Measurements from ENCODE around the gene DCDC1.

Gene DCDC1

DNA sequence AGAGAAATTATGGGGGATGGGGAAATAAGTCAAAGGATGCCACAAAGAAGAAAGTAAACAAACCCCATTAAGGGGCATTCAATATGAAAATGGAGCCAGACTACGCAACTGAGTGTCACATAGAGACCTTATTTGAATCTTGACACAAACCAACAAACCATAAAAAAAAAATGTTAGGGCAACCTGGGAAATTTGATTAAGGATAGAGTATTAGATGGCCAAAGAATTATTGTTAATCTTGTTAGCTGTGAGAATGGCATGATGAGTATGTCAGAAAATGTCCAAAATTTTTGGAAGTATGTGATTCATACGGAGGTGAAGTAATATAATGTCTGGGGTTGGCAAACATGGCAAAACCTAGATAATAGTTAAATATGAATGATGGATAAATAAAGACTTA, 461.3 kb downstream of the DCDC1 start:
- no peak for DNase-seq (ENCODE audit: low read depth in 3 of 3)

DNA sequence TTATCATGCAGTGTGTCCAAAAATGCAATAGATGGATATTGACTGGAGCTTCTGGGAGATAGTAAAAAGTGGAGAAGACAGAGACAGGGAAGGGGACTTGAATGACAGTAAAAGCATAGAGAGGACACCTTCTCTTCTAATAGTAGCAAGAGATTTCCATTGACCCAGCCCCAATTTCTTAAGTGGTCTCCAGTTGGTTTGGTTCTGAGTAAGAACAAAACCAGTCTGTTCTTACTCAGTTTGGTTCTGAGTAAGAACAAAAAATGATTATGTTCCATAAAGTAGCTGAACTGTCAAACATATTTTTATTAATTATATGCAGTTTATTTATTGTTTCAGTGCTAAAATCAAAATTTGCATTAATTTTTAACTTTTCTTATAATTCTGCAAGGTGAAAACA, 466.6 kb downstream of the DCDC1 start:
- DNase-seq (ENCODE audit: low read depth in 3 of 3) = no peak

DNA sequence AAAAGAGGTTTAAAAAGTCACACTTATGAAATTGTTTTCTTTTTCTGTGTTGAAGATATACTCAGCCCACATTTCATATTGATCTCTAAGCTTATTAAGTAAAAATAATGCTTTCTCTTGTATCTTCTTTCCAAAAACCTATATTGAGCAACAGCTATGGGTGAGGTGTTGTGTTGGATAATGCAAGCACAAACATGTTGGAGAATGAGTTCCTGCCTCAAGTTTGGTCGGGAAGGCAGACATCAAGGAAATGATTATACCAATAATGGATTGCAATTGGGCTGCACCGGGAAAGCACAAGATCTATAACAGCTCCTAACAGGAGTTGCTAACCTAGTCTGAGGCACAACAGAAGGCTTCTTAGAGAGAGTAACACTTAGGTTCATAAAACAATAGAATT, 474.5 kb downstream of the DCDC1 start:
- no peak for DNase-seq (ENCODE audit: low read depth in 3 of 3)

DNA sequence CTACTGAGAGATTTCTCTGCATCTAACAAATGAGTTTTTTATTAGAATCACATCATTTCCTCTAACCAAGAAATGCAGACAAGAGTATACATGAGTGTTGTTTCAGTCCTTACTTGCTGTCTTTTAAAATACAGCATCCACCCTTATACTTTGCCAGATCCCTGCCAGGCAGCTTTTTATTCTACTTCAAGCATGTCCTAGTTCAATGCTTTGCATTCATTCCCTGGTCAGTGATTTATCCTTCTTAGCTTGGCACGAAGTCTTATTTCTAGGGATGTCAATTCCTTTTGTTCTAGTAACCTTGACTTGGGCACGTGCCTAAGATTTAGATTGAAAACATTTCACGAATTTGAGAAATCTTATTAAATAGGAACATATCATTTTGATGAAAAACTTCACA, 476.2 kb downstream of the DCDC1 start:
- no peak for DNase-seq (ENCODE audit: low read depth in 3 of 3)

DNA sequence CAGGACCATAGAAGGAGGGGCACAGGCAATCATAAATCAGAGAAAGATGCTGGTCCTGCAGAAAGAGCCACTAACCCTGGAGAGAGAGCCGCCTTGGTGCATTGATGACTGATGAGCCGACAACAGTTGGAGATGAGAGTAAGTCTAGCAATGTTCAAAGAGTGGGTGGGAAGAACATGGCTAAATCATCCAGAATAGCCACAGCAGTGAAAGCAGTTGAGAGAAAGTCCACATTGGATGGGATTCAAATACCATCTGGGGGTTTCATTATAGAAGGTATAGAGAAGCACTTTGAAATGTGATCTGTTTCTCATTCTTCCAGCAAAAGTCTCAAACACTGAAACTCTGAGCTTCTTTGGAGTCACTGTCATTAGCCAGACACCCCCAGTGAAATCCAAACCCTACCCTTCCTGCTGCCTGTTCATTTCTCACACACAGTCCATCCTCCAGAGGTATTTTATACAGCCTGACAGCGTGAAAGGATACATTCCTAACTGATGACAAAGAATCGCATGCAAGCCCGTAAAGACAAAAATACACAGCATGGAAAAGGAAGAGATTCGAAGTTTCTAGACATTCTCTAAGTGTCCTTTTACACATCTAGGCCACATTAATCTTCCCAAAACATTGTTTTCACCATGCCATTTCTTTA, 480.3 kb downstream of the DCDC1 start:
- no peak for DNase-seq (ENCODE audit: low read depth in 3 of 3)

DNA sequence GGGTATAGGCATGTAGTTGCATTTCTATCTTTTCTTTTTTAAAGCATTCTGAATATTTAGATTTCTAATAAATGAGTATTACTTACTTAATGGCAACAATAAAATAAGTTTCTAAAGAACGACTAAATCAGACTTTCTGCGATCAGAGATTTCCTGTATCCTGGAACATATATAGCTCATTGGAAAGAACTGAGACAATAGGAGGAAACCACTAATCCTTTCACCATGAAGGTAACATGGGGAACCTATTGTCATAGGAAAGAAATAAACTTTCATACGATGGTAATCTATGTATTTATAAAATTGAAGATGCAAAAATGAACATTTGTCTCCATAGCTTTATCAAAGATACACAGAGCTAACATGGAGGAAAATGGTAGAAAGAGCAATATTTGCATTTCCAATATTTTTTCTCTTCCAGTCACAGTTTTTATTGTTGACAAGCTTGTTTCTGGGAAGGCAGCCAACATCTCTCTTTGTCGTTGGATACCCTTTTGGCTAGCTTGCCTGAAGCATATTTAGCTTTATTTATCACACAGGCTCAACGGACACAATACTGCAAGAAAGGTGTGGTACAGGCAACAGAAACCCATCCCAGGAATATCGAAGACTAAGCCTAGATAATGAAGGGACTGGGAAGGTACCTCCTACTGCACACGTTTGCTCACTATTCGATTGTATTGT, 490.1 kb downstream of the DCDC1 start:
- no peak for DNase-seq (ENCODE audit: low read depth in 3 of 3)

DNA sequence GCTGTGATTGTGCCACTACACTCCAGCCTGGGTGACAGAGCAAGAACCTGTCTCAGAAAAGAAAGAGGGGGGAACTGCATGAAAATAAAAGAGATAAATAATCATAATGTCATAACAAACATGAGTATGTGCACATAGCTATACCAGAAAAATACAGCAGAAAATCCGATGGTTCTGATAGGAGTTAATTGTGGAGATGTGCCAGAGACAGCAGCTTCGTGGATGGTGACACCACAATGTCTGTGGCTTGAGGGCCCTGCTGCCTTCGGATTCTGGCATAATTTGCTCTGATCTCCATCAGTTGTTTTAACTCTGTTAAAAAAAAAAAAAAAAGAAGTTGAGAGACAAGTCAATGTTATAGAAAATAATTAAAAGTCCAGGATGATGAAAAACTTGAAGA, 491.1 kb downstream of the DCDC1 start:
- no peak for DNase-seq (ENCODE audit: low read depth in 3 of 3)

DNA sequence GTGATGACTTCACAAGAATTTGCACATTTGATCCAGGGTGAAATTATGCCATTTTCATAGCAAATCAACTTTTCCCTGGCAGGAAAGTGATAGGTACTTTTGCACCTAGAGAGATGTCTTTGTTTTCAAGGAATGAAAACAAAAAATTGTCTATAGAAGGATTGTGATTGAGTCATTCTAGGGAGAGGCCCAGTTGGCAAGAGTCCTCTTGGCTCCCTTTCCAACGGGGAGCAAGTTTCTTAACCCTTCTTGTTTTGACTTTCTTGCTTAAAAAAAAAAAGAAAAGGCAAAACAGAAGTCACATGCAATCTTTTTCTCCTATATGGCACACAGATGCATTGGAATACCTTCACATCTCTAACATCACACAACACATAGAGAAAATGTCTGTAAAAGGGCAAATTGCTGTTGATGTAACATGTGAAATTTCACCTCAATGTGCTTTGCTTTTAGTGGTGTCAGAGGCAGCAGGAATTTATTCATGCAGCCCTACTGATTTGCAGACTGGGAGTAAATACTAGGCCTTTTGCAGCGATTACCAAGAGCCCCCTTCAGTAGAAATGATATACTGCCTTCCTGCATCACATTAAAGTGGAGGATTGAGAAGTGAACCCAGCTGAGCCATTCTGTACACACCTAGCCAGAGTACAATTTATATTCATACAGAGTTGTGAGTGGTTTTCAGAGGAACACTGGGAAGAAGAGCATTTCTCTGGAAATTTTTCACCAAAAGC, 492.7 kb downstream of the DCDC1 start:
- DNase-seq (ENCODE audit: low read depth in 3 of 3) = no peak

DNA sequence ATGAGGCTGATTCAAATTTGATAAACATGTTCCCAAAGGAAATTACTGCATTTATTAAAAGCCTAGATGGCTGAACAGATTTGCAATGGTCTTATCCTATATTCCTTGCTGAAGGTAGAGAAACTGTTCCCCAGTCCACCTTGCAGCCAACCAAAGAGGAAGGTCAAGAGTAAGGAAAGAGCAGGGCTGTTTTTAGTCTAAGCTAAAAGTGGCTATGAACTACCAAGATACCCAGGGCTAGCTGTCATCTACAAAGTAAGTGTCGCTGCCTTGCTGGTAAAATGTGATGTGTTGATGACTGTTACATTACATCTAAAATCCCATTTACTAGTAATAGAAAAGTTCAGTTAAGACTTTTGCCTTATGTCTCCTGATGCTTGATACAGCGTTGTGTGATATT, 493.3 kb downstream of the DCDC1 start:
- no peak for DNase-seq (ENCODE audit: low read depth in 3 of 3)

DNA sequence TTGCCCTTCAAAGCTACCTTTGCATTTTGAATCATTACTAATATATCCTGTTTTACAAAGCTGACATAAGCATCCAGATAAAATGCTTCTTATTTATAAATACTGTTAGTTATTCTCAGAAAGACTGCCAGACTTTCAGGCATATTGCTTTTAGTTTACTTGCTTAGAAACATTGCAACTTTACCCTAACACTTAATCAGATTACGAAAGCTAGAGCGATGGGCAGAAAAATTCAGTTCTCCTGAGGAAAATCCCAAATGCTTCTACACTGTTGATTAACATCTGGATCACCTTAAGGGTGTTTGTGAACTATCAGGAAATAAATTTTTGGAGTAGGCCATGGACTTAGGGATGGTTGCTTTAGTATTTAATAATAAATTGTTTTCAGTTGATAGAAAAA, 493.7 kb downstream of the DCDC1 start:
- DNase-seq (ENCODE audit: low read depth in 3 of 3) = no peak

DNA sequence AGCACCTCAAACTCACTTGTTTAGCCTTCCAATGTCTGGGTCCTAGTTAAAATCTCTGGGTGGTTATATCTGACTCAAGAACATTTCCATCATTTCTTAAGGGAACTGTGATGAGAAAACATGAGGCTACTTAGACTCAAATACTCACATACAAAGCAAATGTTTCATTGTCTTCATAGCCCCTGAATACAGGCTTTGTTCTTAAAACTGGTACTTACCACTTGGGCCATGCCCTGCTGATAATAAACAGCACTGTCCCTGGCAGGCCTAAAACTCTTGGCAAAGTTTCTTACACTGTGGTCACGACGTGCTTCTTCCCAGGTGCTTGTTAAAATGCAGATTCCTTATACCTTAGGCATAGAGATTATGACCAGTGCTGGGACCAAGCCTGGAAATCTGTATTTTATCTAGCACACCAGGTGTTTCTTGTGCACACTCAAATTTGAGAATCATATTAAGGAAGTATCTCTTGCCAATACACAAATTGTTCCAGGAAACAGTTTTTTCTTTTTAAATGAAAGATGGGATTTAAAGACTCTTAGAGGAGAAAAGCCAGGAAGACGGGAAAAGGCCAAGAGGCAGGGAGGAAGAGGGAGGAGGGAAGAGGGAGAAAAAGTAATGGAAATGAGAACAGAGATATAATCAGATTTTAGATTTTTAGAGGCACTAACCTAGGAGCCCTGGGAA, 495.5 kb downstream of the DCDC1 start:
- DNase-seq (ENCODE audit: low read depth in 3 of 3) = no peak

DNA sequence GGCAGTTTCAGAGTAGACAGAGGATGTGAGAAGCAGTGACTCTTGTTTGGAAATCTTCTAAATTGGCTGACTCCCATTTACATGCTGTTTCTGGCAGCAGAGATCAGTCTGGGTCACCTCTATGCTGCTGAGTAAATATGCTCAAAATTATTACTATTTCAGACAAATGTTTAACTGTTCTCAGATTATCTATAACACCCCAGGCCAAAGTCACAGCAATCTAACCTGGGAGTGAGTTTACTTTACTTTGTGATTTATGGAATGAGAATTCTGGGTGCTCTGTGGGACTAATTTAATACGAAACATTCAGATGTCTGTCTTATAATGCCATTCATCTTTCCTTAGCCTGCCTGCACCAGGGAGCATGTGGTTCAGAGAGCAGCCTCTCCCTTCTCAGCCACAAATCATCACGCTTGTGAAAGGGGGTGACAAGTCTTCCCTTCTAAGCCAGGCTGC, 500.9 kb downstream of the DCDC1 start:
- no peak for DNase-seq (ENCODE audit: low read depth in 3 of 3)

DNA sequence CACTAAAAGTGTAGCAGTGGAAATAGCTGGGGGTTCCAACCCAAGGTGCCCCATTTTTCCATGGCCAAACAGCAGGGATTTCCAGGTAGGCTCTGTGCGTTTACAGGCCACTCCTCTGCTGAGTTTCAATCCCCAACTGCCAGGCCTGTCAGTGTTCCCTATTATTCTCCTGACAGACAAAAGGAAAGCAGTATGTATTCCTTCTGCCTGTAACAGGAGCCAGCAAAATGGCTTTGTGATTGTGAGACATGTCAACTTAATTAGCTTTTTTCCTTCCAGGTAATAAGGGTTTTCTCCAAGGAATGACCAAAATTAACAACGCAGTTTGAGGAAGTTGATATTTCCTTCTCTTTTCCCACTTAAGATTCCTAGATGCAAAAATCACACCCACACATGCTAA, 506.3 kb downstream of the DCDC1 start:
- DNase-seq (ENCODE audit: low read depth in 3 of 3) = no peak

DNA sequence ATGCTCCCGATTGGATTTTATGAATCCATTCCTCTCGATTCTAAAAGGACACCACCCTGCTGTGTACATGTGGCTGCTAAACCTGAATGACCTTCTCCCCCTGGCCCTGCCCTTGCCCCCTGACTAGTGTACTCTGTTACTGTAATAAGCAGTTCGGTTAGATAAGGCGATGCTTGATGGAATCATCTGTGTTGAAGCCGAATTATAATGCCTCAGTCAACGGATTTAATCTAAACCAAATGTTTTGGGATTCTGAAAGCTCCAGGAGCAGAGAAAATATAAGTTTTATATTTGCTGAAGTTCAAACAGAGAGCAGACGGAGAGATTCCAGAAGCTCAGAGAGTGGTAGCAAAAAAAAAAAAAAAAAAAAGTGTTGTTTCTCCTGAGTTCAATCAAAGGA, 508.0 kb downstream of the DCDC1 start:
- DNase-seq (ENCODE audit: low read depth in 3 of 3) = no peak

DNA sequence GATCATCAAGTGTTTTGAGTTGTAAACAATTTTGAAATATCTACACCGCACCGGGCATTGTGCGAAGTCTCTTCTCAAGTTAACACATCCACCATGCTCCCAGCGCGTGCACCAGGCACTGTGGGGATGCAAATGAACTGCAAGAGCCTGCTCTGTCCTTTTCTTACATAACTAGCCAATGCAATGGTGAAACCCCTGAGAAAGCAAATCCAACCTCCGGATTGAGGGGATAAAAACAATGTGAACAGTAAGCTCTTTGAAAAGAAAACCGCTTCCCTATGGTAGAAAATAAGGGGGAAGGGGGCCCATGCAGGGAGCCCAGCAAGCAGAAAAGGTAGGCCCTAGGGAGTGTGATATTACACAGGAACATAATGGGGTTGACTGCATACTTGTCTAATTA, 508.5 kb downstream of the DCDC1 start:
- no peak for DNase-seq (ENCODE audit: low read depth in 3 of 3)

DNA sequence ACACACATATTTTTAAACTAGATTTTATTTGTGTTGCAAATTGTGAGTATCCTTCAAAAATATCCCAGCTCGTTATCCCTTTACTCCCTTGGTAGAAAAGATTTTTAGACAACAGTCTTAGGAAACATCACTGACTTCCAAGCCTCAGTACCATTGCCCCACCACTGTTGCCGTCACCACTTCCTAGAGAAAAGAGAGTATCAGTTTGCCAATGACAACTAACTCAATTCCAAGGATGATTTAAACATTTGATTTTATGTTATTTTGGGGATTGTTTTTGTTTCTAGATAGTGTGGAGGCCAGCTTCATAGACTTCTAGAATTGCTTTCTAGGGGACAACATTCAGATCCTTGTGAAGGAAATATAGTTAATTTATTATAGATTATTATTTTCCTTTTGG, 509.4 kb downstream of the DCDC1 start:
- DNase-seq (ENCODE audit: low read depth in 3 of 3) = no peak

DNA sequence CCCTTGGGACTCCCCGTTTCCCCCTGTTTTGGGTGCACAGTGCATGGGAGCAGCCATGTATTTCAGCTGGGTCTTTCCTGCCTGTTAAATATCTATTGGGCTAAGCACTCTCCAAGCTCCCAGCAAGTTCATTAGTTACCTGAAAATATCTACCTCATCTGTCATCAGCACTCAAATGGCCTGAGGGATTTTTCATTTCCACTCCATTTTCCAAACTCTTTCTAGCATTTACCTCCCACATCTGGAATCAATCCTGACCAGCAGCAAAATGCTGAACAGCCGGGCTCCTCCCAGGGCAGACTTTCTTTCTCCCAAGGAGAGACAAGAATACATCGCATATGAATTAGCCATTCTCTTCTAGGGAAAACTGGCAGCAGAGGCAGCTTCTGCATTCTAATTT, 509.9 kb downstream of the DCDC1 start:
- no peak for DNase-seq (ENCODE audit: low read depth in 3 of 3)

DNA sequence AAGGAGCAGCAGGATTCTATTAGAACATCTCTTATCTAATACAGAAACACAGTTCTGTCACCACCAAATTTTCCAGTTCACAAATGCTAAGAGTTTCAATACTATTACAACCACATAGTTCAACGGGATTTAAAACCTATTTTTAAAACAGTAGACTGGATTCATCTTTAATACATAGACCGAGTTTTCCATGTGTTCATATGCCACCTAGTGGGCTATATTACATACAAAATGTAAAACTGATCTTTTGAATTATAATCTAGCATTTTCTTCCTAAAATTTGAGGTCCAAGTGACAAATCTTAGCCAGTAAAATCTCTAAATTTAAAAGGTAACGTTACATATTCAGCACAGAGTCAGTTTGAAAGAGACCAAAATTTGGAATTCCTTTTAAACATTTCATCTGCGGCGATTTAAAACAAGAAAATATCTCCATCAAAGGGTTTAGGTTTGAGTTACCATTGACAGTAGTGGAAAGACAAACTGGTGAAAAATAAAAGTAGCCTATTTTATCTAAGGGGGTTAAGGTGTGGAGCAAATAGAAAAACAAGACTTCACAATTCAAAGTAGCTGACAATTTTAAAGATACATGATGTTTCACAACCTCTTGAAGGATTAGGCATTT, 514.0 kb downstream of the DCDC1 start:
- DNase-seq (ENCODE audit: low read depth in 3 of 3) = no peak

DNA sequence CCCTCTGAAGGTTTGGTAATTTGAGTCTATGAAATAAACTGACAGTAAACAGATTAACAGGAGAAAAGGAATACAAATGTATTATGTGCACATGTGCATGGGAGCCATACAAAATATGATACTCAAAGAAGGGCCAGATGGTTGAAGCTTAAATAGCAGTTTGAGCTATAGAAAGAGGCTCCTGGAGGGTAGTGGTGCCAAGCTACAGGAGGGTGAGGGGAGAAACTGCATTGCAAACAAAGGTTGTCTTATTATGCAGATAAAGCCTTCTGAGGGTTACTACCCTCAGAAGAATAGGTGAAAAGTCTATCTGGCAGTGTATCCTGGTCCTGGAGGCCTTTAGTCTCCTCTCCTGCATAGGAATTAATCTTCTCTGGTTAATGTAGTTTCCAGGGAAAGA, 516.1 kb downstream of the DCDC1 start:
- no peak for DNase-seq (ENCODE audit: low read depth in 3 of 3)

DNA sequence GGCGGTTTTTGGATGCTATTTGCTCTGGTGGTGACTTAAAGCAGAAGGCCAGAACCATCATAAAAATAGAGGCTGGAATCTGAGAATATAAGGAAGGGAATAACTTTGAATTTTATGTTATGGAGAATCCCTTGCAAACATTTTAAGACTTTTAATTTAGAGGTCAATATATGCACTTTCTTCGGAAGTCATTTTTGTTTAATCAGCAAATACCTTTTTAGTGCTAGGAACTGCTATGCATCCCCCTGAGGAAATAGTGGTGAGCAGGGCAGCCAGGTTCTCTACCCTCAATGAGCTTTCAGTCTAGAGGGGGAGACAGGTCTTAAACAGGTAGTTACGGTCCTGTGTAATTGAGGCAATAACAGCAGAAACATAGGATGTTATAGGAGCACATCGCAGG, 516.9 kb downstream of the DCDC1 start:
- DNase-seq (ENCODE audit: low read depth in 3 of 3) = no peak

DNA sequence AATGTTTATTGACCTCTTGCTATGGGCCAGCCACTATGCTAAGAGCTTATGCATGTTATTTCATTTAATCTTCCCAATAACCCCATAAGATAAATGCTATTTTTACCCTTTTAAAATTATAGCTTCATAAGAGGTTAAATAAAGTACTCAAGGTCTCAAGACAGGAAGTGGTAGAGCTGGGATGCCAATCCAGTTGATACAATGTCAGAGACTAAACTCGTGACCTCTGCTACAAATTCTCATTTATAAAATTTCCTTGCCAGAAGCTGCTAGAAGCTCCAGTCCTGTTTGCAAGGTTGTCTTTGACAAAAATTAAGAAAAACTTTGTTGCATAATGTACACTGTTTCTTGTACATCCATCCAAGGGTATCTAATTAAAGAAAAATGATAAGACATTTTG, 517.4 kb downstream of the DCDC1 start:
- DNase-seq (ENCODE audit: low read depth in 3 of 3) = no peak

DNA sequence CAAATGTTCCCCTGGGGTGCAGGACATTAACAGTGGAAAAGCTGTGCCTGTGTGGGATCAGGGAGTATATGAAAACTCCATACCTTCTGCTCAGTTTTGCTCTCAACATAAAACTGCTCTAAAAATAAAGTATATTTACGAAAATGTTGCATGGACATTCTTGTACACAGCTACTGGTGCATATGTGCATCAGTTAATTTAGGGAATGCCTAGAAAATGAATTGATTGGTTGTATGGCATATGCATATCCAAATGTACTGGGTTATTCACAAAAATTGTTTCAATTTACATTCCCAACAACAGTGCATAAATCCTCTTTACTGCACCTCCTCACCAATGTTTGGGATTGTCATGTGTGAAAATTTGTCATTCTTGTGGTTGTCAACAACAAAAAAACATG, 532.3 kb downstream of the DCDC1 start:
- DNase-seq (ENCODE audit: low read depth in 3 of 3) = no peak

Measured in stimulated activated CD4-positive, alpha-beta T cell treated with anti-CD3 and anti-CD28 coated beads, TNF-alpha, amount 100 ng/mL, for 24 hours (primary cell).